ENCODE results near the gene PSMD4.

GRCh38 chr1:151314137-151314875 is 59.8 kb downstream of the PSMD4 start:
- TF ChIP-seq CTCF (IDR thresholded peaks at IDR 0.05; ENCODE audit: poor library complexity) = no peak
- TF ChIP-seq EZH2phosphoT487 (IDR thresholded peaks at IDR 0.05; ENCODE audit: low read depth, severe bottlenecking, unreplicated experiment) = no peak
